Endothelial cell (in vitro differentiated cells): ENCODE results near the gene INO80B. TPM values are rescaled to one million over a fixed set of nuclear protein-coding genes. Genes with fewer than 3 reads are reported as not detected.
A peak's percentile ranks its signal among the peaks of the same experiment; 100 is the strongest.
"Not testable (repeated sequence)": the region's sequence is repeated elsewhere in the genome, so short reads cannot be mapped to it uniquely, and the experiment has no call there.

Experiments used
- DNase-seq: peaks from one replicate; pipeline ENCODE4 v3.0.0; 2021; ENCODE audit warnings: low spot score
- H3K27ac Mint-ChIP-seq: one replicate; pipeline ENCODE4 v1.8.0; 2021; ENCODE audit warnings: mixed read lengths, inconsistent platforms; ENCODE audit not compliant: unreplicated experiment
- H3K27me3 Mint-ChIP-seq: one replicate; pipeline ENCODE4 v1.8.0; 2021; ENCODE audit warnings: mild to moderate bottlenecking, moderate library complexity, mixed read lengths, inconsistent platforms; ENCODE audit not compliant: unreplicated experiment
- H3K36me3 Mint-ChIP-seq: one replicate; pipeline ENCODE4 v1.8.0; 2021; ENCODE audit warnings: mild to moderate bottlenecking, low read depth, mixed read lengths, inconsistent platforms; ENCODE audit not compliant: unreplicated experiment
- H3K4me1 Mint-ChIP-seq: one replicate; pipeline ENCODE4 v1.8.0; 2021; ENCODE audit warnings: mild to moderate bottlenecking, mixed read lengths, inconsistent platforms; ENCODE audit not compliant: unreplicated experiment
- H3K4me3 Mint-ChIP-seq: one replicate; pipeline ENCODE4 v1.8.0; 2021; ENCODE audit warnings: mild to moderate bottlenecking, mixed read lengths, inconsistent platforms; ENCODE audit not compliant: unreplicated experiment
- H3K9me3 Mint-ChIP-seq: one replicate; pipeline ENCODE4 v1.8.0; 2021; ENCODE audit warnings: mixed read lengths, inconsistent platforms; ENCODE audit not compliant: unreplicated experiment
- CTCF ChIP-seq: fragments of 200-600 bp; sonication (generic); IDR thresholded peaks from one replicate; pipeline ENCODE4 v1.5.0; 2021; ENCODE audit warnings: antibody characterized with exemption; ENCODE audit not compliant: unreplicated experiment
- total RNA-seq: library from RNA; stranded (reverse); fragmentation: NEBNext Ultra II Directional; extraction: Animal tissue kit (Norgen Biotek cat#: 25700); gene quantifications from one replicate; pipeline ENCODE4 v1.2.1, GENCODE V29; 2021; ENCODE audit not compliant: unreplicated experiment

INO80B gene
- total RNA-seq, 1 donor from 2014 or later = 22.1 TPM

GRCh38 chr2:74462054-74462785, 7.3 kb downstream of the INO80B start:
- H3K27ac Mint-ChIP-seq = no peak overlapping the region
- H3K4me3 Mint-ChIP-seq = no peak overlapping the region

GRCh38 chr2:74462786-74463105, 7.9 kb downstream of the INO80B start:
- no peak overlapping the region for H3K27ac Mint-ChIP-seq
- DNase-seq = no peak
- H3K4me1 Mint-ChIP-seq = peaks cover 27% of the 10 kb centered on the region
- peaks cover 18% of the 10 kb centered on the region for H3K27me3 Mint-ChIP-seq
- H3K36me3 Mint-ChIP-seq = peaks cover 9% of the 10 kb centered on the region
- no peaks in the 10 kb centered on the region for H3K9me3 Mint-ChIP-seq
- TF ChIP-seq CTCF = no peak
- H3K4me3 Mint-ChIP-seq = no peak overlapping the region

More at GRCh38 chr2:74462054-74462785, 7.3 kb downstream of the INO80B start:
- Mint-ChIP-seq H3K27me3 (peaks cover 18% of the 10 kb centered on the region), H3K4me1 (peaks cover 27% of the 10 kb centered on the region), H3K9me3 (no peaks in the 10 kb centered on the region), H3K36me3 (peaks cover 9% of the 10 kb centered on the region)
- TF ChIP-seq CTCF = no peak
- no peak for DNase-seq

GRCh38 chr2:74464406-74464805, 9.5 kb downstream of the INO80B start:
- Mint-ChIP-seq H3K27ac (no peak overlapping the region), H3K27me3 (peaks cover 14% of the 10 kb centered on the region), H3K9me3 (no peaks in the 10 kb centered on the region), H3K36me3 (peaks cover 9% of the 10 kb centered on the region), H3K4me1 (peaks cover 15% of the 10 kb centered on the region), H3K4me3 (peak overlapping the region; percentile 90)
- no peak for TF ChIP-seq CTCF
- DNase-seq = no peak

GRCh38 chr2:74470742-74471141, 15.9 kb downstream of the INO80B start:
- DNase-seq, H3K9me3 Mint-ChIP-seq, H3K27ac Mint-ChIP-seq, H3K27me3 Mint-ChIP-seq: not testable (repeated sequence)
- H3K36me3 Mint-ChIP-seq = peaks cover 17% of the 10 kb centered on the region
- H3K4me3 Mint-ChIP-seq = peak overlapping the region; percentile 66
- H3K4me1 Mint-ChIP-seq = peaks cover 10% of the 10 kb centered on the region

- Mint-ChIP-seq H3K27ac (peak overlapping the region; percentile 97), H3K9me3 (no peaks in the 10 kb centered on the region), H3K27me3 (peaks cover 8% of the 10 kb centered on the region), H3K4me1 (peaks cover 10% of the 10 kb centered on the region), H3K36me3 (peaks cover 19% of the 10 kb centered on the region), H3K4me3 (peak overlapping the region; percentile 95)
- DNase-seq = no peak
- no peak for TF ChIP-seq CTCF
These were observed 16.6 kb downstream of the INO80B start for GRCh38 chr2:74471332-74472065.
